HG03571 (cell line): Measurements from ENCODE around the gene RGS6.

Source experiments
- ATAC-seq: cut with Tn5 transposase; IDR thresholded peaks from one replicate; pipeline ENCODE4 v1.9.1; 2021; ENCODE audit not compliant: unreplicated experiment

Gene RGS6

DNA sequence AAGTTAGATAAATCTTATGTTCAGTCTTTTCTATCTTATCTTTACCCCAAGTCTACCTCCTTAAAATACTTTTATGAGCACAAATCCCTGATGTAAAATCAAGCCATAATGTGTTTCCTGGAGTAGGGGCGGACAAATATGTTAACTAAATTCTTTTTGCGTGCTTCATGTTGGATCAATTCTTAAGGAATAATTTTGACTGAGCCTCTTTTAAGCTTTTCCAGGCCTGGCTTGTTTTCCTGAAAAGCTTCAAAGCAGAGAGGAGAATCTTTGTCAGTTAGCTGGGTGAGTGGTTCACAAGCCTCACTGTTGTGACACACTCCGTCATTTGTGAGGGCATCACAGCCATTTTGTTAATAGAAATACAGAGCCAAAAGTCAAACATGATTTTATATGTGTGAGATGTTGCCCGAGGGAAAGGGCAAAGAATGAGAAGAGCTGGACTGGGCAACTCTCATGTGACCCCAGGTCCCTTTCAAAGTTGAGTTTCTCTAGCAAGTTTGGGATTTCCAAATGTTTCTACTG, 468.9 kb downstream of the RGS6 start:
- ATAC-seq: no peak

DNA sequence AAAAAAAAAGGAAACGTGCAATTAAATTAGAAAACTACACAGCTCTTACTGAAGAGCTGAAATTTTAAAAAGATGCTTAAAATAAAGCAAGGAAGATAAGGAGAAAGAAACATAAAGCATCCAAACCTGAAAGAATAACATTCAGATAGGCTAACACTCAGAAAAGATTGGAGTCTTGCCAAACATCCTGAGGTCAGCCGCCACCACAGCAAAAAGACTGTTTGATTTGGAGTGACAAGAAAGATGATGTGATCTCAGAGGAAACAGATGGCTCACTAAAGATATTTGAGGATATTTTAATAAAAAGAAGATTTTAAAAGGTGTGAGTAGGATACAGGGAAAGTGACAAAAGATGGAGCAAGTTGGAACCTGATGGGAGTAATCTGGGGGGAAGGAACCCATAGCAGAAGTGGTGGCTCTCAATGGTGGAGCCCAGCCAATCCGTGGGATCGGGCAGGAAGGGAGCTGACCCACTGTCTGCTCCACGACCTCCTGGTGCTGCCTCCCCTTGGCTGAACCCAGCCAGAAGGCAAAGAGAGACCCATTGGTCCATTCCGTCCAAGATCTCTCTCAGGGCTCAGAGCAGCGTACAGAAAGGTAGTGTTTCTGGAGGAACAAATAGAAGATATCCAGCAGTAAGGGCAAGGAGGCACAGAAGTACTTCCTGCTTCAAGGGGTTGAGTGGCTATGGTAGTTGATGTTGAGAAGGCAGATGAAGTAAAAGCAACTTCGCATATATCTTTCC, 469.6 kb downstream of the RGS6 start:
- no peak for ATAC-seq

DNA sequence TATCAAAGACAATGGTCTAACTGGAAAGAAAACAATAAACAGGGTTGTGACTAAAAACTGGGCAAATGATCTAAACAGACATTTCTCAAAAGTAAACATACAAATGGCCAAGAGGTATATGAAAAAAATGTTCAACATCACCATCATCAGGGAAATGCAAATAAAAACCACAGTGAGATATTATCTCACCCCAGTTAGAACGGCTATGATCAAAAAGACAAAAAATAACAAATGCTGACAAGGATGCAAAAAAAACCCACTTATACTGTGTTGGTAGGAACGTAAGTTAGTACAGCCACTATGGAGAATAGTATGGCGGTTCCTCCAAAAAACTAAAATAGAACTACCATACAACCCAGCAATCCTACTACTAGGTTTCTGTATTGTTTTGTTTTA, 470.1 kb downstream of the RGS6 start:
- no peak for ATAC-seq

DNA sequence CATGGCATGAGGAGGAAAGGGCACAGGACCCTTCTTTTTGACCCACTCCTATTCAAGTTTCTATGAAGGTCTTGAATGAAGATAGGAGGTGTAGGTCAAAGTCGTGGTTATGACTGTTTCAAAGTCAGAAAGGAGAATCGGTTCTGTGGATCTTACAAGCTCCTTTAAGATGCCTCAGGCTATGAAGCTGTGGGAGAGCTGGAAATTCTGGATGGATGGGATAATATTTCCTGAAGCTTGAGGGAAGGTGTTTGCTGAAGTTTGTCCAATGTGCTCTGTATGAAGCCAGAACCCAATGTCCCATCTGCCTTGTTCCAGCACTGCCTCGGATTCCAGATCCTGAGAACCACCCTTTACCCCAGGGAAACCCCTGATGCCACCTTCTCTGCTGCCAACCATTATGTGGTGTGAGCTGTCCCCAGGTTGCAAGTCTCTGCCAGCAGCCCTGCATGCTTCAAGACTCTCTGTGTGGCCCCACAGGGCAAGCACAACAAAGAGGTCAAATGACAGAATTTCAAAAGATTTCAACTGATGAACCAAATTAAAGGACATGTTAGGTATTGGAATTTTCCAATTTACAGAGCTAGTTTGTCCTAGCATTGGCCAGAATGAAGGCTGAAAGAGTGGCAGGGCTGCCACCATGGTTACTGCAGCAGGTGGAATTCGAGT, 472.0 kb downstream of the RGS6 start:
- no peak for ATAC-seq

DNA sequence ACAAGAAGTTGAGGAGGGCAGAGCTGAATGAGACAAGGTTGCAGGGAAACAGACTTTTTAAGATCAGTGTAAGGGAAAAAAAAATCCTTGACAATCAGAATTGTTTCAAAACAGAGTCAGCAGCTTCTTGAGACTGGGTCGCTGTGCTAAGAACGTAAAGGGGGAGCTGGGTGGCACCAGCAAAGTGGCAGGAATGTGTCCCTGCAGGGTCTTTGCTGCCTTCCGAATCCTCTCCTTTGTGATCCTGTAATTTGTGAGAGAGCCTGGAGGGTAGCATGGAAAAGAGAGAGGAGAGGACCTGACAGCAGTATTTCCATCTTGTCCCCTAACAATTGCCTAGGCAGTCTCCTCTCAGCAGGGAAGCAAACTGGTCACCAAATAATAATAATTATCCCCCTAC, 472.8 kb downstream of the RGS6 start:
- no peak for ATAC-seq

DNA sequence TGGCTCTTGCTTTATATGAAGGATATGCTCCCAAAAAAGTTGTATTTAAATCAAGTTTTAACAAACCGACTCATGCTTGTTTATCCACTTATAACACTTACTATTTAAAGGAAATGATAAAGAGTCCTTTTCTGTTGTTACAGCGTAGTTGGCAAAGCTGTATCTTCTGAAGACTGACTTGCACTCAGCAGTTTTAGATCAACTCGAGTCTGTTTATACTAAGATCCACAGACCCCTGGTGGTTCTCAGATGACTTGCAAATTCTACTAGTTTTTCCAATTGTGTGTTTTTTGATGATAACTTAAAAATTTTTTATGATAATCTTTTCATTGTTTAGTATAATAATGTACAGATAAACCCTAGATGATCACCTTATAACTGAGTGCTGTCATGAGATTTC, 475.8 kb downstream of the RGS6 start:
- ATAC-seq: no peak

DNA sequence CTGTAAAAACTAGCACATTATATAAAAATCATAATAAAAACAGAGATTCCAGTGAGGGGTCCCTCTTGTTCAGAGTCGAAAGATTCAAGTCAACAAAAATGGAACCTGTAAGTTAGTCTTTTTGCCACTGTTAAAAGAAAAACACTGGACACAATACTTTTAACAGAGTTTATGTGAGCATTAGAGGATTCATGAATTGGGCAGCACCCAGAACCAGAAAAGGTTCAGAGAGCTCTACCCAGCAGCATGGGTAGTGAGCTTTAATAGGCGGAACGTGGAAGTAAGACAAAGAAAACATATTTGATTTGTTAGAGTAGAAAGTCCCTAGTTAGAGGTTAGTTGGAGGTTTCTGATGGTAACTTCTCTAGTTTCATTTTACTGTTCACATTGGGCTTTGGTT, 476.8 kb downstream of the RGS6 start:
- ATAC-seq: no peak

DNA sequence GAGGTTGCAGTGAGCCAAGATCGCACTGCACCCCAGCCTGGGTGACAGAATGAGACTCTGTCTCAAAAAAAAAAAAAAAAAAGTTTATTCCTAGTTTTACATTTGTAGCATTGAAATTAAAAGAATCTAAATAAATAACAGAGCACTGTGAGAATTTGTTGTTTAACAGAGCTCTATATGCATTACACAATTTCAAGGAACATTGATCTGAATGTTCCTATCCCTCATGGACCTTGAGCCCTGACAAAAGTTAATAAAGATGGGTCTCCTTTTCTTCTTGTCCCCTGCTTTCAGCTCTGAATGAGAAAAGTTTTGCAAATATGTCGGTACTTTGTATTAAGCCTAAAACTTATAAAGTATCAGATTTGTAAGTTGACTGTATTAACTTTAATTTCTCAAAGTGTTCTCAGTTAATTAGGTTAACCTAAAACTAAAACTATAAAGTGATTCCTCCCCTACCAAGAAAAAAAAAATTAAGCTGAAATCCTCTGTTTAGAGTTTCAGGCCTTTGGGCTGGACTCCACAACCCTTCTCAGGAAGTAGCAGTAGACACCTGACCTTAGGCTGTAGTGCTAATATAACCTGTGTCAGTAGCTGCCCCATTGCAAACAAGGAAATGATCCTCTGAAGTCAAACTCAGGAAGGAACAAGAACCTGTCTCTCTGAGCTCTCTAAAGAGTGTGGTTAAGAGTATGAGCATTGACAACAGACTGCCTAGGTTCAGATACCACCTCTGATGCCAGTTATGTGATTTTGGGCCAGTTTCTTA, 484.0 kb downstream of the RGS6 start:
- ATAC-seq: no peak

DNA sequence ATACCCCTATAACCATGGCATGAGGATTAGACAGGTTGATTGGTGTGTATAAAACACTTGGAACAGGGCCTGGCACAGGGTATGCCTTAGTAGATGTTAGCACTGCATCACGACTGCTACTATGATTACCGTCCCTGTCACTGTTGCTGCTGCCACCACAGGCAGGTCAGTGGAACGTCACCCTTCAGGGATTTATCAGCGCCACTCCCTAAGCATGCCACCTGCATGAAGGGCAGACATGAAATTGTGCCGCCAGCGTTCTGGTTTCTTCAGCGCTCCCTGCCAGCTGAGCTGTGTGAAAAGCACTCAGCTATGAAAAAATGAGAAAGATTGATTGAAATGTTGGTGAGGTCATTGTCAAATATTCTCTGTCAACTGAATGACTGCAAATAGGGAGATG, 484.7 kb downstream of the RGS6 start:
- ATAC-seq: no peak

DNA sequence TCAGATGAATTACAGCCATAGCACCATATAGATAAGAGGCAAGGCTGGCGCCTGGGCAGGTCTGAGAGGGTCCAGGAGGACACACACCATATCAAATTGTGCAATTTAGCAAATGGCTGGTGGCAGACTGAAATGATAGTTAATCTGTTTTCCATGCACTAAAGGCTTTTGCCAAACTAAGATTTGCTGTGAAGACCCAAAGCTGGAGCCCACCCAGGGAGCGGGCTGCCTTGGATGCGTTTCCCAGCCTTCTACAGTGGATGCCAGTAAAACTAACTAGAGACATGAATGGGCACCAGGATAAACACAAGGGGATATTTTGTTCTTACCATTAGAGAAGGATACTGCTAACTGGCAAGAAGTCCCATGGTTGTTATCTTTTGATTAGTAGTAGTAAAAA, 486.6 kb downstream of the RGS6 start:
- ATAC-seq: no peak

DNA sequence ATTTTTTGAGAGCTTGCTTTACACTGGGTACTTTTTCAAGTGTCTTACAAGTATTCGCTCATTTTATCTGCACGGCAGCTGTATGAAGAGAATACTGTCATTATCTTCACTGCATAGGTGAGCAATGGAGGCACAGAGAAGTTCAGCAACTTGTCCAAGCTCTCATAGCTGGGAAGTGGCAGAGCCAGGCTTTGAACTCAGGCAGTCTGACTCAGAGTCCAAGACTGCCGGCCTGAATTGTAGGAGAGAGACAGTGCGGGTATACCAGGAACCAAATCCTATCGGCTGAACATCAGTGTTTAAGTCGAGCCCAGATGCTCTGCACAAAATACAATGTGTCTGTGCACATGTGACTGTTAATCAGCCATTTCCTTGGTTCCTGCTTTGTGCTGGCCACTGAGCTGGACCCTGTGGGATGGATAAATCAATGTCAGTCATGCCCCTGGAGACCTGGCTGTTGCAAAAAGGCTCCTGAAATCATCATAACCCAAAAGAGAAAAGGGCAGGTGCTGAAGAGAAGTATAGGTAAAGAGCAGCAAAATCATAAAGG, 487.1 kb downstream of the RGS6 start:
- ATAC-seq: no peak

DNA sequence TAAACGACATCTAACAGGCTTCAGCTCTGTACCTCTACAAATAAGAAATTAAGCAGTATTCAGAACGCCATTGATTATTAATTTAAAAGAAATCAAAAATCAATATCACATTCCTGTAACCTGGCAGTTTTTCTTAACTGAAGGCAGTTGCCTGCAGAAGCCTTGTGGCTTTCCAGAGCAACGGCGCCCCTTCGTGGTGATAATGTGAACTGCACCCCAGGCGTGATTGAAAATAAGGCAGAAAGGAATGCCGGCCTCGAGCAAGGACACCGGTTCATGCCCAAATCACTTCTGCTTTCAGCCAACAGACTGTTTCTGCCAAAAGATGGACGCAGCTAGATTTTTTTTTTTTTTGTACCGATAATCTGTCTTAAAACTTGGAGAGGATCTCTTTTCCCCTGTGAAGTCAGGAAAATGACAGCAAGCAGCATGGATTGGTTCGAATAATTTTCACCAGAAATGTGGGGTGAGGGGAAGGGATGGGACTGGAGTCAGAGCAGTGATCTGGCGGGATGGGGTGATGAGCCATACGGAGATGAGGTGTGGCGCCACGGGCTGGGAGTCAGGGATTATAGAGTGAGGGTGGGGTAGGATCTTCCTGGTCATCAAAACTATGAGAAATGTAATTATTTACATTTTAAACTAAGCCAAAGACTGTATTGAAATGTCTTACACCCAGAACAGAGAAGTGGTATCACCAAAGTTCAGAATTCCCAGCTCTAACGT, 488.7 kb downstream of the RGS6 start:
- ATAC-seq: no peak

DNA sequence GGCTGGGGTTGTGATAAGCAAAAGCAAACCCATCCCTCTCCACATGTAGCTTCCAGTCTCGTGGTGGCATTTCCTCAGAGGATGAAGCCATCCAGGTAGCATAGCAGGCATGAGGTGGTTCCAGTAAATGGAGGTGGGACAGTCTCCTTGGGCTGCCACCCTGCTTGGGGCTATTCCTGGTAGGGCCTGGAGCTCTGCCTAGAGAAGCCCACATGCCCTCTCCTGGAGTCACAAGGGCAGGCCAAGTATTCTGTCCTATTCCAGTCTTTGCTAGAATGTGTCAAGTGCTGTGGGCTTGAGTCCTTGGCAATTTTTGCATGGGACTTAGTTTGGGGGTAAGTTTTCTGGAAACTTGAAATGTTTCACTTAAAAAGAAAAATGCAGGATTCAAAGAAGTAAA, 491.7 kb downstream of the RGS6 start:
- ATAC-seq: no peak

DNA sequence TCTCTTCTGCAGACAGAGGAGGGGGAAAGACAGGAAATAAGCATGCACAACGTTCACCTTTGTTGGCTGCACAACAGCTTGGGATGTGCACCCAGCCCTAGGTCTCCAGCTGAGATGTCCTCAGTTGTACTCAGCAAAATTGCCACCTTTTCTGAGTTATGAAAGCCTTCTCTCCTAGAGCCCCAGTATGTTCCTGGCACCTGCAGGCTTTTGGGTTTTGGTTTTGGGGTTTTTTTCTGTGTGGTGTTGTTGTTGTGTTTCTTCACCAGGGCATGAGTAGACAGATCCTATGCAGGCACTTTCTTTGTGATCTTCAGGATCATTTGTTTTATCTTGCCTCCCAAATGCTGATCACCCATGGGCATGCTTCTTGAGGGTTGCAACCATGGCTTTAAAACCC, 498.2 kb downstream of the RGS6 start:
- no peak for ATAC-seq

DNA sequence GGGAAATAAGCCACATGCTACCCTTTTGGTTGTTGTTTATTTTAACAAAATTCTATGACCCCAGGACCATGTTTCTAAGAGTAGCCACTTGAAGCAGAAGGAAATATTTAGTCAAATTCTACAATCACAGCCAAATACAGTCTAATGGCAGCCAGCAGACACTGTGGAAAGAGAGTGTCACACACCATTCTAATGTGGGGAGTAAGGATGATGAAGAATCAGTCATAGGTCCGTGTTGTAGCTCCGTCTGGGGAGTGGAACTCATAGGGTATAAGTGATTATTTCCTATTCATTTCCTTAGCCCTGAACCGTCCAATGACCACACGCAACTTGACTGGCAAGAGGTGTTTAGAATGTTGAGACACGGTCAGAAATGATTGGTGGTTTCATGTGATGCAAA, 500.5 kb downstream of the RGS6 start:
- ATAC-seq: no peak

DNA sequence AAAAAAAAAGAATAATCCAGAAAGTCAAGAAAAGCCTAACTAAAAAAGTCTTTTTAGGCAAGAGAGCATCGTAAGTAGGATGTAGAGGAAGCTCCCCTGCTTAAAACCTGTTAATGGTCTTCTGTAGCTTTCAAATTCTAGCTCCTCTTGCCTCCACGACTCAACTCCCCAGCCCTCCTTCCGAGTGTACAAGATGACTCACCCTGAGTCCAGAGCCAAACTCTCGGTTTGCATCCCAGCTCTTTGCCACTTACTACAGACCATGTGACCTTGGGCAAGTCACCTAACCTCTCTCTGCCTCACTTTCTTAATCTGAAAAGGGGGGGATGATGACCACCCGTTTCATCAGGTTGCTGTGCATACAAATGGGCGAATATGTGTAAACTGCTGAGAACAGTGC, 501.3 kb downstream of the RGS6 start:
- ATAC-seq: no peak

DNA sequence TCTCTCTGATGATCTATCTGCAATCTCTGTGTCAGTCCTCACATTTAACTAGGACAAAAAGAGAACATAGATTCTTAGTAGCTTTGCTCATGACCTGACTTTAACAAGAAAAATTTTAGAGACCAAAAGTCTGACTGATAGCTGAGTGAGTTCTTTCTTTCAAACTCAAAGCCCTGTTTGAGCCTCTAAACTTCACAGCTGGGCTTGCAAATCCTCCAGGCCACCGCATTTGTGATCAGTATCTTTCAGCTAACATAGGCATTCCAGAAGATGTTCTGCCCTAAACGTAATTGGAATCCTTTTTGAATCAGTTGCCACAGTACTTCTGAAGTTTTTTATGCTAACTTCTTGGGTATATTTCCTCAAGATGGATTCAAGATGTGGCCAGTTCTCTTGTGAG, 502.6 kb downstream of the RGS6 start:
- no peak for ATAC-seq

DNA sequence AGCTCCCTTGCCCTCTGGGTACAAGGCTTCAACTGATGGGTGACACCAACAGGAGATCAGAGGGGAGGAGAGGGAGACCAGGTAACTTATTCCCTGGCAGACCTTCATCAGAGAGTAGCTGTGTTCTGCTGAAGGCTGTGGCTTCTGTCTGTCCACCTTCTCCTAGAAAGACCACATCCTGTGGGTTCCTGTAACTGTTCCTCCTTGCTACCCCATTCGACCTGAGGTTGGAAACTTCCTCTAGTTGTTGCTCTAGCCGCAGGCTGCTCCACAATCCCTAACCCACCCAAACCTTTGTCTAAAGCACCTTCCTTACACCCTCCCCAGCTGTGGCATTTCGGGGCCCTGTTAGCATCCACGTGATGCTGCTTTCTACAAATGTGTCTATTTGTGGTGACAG, 507.5 kb downstream of the RGS6 start:
- no peak for ATAC-seq

DNA sequence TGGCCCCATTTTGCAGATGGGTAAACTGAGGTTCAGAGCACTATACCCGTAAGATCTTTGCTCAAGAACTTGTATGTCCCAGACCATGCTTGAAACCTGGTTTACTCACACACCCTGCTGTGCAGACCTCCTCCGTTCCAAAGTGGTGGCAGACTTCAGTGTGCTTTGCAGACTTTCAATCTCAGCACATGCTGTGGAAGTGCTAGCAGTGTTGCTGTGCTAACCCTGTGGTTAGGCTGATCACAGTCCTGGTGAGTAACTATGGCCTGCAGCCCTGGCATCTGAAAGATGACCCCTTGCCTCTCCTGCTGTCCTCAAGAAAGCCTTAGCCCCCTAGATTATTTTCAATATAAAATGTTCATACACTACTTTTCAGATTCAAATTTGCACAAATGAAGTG, 511.0 kb downstream of the RGS6 start:
- no peak for ATAC-seq

DNA sequence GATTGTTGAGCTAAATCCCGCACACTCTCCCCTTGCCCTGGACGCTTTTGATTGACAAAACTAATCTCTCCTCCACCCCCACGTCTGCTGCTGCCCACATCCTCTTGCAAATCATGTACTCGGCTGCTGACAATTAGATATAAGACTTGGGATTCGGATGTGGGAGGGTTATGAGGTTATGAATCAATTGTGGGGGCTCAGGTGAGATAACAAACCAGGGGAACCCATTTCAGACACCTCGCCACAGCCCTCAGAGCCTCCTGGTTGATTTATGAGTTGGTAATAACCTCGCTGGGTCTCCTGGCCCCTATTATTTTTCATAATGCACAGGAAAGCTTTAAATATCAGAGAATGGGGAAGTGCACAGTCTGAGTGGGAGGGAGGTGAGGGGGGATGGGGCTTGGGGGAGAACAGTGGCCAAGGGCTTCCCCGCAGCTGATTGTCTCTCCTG, 511.8 kb downstream of the RGS6 start:
- ATAC-seq: no peak

DNA sequence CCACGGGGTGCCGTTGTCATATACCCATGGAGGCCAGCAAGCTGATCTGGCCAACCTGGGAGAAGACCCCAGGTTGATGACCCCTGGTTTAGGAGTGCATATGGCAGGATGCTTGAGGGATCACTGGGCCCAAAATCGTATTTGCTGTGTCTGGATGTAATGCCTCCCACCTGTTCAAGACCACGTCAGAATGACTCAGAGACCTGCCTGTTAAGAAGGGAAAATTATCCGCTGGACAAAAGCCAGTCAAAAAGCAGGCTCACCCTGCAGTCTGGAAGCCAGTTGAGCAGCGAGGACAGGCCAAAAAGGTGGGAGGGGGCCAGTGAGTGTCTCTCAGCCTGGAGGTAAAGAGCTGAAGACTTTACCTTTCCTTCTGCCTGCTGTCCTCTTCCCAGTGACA, 512.5 kb downstream of the RGS6 start:
- no peak for ATAC-seq
